ENCODE measurements around the gene KIF5C.

DNA sequence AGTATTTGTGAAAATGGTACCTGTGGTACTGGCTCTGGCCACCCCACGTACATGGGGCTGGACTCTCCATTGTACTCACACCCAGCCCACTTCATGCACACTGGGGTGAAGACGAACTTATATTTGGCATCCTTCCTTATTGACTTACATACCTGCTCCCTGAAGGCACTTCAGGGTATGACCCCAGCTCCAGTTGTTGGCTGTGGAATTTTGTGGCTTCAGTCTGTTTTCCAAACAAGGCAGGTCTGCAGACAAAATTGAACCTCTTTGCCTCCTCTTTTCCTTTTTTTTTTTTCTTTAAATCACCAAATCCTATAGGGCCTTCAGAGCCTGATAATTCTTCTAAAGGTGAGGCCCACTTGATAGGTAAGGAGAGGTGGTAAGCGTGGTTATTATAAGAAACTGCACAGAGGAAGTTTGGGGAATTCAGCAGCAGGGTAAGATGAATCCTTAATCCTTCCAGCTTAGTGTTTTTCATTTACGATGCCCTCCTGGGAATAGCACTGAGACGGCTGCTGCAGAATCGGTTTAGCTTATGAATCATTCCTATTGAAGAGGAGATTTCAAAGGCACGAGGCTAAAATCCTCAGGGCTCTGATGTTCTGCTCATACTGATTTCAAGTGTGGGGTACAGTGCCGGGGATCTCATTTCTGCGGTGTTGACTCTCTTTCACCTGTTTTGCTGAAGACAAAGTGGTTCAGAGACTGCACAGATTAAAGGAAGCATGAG, 55.2 kb downstream of the KIF5C start:
- TF ChIP-seq, protein P1, sequence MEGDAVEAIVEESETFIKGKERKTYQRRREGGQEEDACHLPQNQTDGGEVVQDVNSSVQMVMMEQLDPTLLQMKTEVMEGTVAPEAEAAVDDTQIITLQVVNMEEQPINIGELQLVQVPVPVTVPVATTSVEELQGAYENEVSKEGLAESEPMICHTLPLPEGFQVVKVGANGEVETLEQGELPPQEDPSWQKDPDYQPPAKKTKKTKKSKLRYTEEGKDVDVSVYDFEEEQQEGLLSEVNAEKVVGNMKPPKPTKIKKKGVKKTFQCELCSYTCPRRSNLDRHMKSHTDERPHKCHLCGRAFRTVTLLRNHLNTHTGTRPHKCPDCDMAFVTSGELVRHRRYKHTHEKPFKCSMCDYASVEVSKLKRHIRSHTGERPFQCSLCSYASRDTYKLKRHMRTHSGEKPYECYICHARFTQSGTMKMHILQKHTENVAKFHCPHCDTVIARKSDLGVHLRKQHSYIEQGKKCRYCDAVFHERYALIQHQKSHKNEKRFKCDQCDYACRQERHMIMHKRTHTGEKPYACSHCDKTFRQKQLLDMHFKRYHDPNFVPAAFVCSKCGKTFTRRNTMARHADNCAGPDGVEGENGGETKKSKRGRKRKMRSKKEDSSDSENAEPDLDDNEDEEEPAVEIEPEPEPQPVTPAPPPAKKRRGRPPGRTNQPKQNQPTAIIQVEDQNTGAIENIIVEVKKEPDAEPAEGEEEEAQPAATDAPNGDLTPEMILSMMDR (IDR thresholded peaks at IDR 0.05): no peak
- no peak for TF ChIP-seq POLR2AphosphoS5 (IDR thresholded peaks at IDR 0.05; ENCODE audit: low read depth, low read length)

Measured in Panc1 (cell line).